PC-3 (cell line): Measurements from ENCODE around the gene MRRF. TPM values are rescaled to one million over a fixed set of nuclear protein-coding genes. Genes with fewer than 3 reads are reported as not detected.
A peak's percentile ranks its signal among the peaks of the same experiment; 100 is the strongest.

ENCODE experiments used
- ATAC-seq: fragments of 200-7000 bp; cut with Tn5 transposase; 2 replicates; pipeline ENCODE4 v1.9.1; 2020; ENCODE audit warnings: mild to moderate bottlenecking, moderate library complexity
- BruUV-seq: library from RNA; stranded (reverse); fragments of 400-500 nt; replicated peaks from 2 replicates; lab custom pipeline; 2021; lab: Mats Ljungman, UMichigan
- CTCF ChIA-PET: fragments of 300-600 bp; sonication (Branson Sonifier 250); formaldehyde crosslinking; loops from one replicate; lab custom pipeline; 2022; ENCODE audit warnings: antibody characterized with exemption; lab: Charles Lee
- POLR2A ChIA-PET: fragments of 300-600 bp; sonication (Branson Sonifier 250); formaldehyde crosslinking; loops from one replicate; lab custom pipeline; 2022; ENCODE audit warnings: antibody characterized with exemption; ENCODE audit not compliant: unreplicated experiment; lab: Charles Lee
- DNase-seq: peaks from one replicate; pipeline ENCODE4 v3.0.0-alpha.2; 2015
- H2AFZ ChIP-seq: fragments of 300-600 bp; sonication (generic); 2 replicates; pipeline ENCODE4 v1.6.0; 2016; ENCODE audit warnings: antibody characterized with exemption, low read length
- H3F3A ChIP-seq: fragments of 300-600 bp; sonication (generic); one replicate; pipeline ENCODE4 v1.6.0; 2017; ENCODE audit warnings: antibody characterized with exemption, low read length, control low read depth, mild to moderate bottlenecking; ENCODE audit not compliant: unreplicated experiment
- H3K27ac ChIP-seq: fragments of 300-600 bp; sonication (generic); 2 replicates; pipeline ENCODE4 v1.5.1; 2016; ENCODE audit warnings: mild to moderate bottlenecking, low read length
- H3K27me3 ChIP-seq: fragments of 300-600 bp; sonication (generic); 2 replicates; pipeline ENCODE4 v1.6.1; 2016; ENCODE audit warnings: low read length, mixed read lengths
- H3K36me3 ChIP-seq: fragments of 300-600 bp; sonication (generic); 2 replicates; pipeline ENCODE4 v1.6.1; 2016; ENCODE audit warnings: low read depth, mixed run types, low read length, mixed read lengths
- H3K4me1 ChIP-seq: fragments of 300-600 bp; sonication (generic); 2 replicates; pipeline ENCODE4 v1.5.1; 2016; ENCODE audit warnings: low read length; ENCODE audit not compliant: insufficient read depth
- H3K4me2 ChIP-seq: fragments of 300-600 bp; sonication (generic); 2 replicates; pipeline ENCODE4 v1.6.0; 2016; ENCODE audit warnings: low read length
- H3K4me3 ChIP-seq: fragments of 300-600 bp; sonication (generic); 2 replicates; pipeline ENCODE4 v1.5.1; 2016; ENCODE audit warnings: mild to moderate bottlenecking, low read length, mixed read lengths
- H3K79me2 ChIP-seq: fragments of 300-600 bp; sonication (generic); 2 replicates; pipeline ENCODE4 v1.6.1; 2017; ENCODE audit warnings: low read length, mixed read lengths
- H3K9ac ChIP-seq: fragments of 300-600 bp; sonication (generic); 2 replicates; pipeline ENCODE4 v1.6.0; 2016; ENCODE audit warnings: mild to moderate bottlenecking, low read length
- H3K9me2 ChIP-seq: fragments of 300-600 bp; sonication (generic); replicated peaks from 2 replicates; pipeline ENCODE4 v1.6.1; 2016; ENCODE audit warnings: mixed run types, low read length, mixed read lengths
- H3K9me3 ChIP-seq: fragments of 300-600 bp; sonication (generic); 2 replicates; pipeline ENCODE4 v1.6.1; 2016; ENCODE audit warnings: low read length, mixed read lengths
- H4K20me1 ChIP-seq: fragments of 300-600 bp; sonication (generic); 2 replicates; pipeline ENCODE4 v1.6.1; 2016; ENCODE audit warnings: low read length, mixed read lengths
- CTCF ChIP-seq: fragments of 300-600 bp; sonication (generic); conservative IDR thresholded peaks from 2 replicates; pipeline ENCODE4 v1.5.1; 2017; ENCODE audit warnings: antibody characterized with exemption, low read depth, mild to moderate bottlenecking, low read length
- EZH2 ChIP-seq: fragments of 300-600 bp; sonication (generic); IDR thresholded peaks from one replicate; pipeline ENCODE4 v1.6.1; 2017; ENCODE audit warnings: antibody characterized with exemption, mild to moderate bottlenecking, low read length; ENCODE audit not compliant: unreplicated experiment
- EZH2phosphoT487 ChIP-seq: fragments of 300-600 bp; sonication (generic); IDR thresholded peaks from 2 replicates; pipeline ENCODE4 v1.6.1; 2018; ENCODE audit warnings: mild to moderate bottlenecking, antibody characterized with exemption, low read length, borderline replicate concordance
- intact Hi-C: fragments of 100-400 bp; cut with micrococcal nuclease; formaldehyde crosslinking; loops from 2 replicates; pipeline ENCODE4 v1.9.0; 2023
- total RNA-seq: library from RNA; depleted of rRNA; stranded (reverse); fragments of >200 nt; gene quantifications from 2 replicates; pipeline ENCODE4 v1.2.3, GENCODE V29; 2014

Gene MRRF
- total RNA-seq, 1 experiment from 2014 or later = 30.2 TPM

- Histone ChIP-seq H3K4me3 (no peak overlapping the region), H3K9ac (no peak overlapping the region), H3K27ac (no peak overlapping the region), H3K27me3 (no peaks in the 10 kb centered on the region), H3K36me3 (no peaks in the 10 kb centered on the region), H3K9me2 (no peaks in the 10 kb centered on the region), H3K79me2 (no peaks in the 10 kb centered on the region), H3K4me1 (peaks cover 7% of the 10 kb centered on the region; the same call in 1 of the 2 replicates), H2AFZ (no peak overlapping the region), H3K4me2 (no peak overlapping the region), H4K20me1 (no peaks in the 10 kb centered on the region), H3K9me3 (no peaks in the 10 kb centered on the region), H3F3A (no peaks in the 10 kb centered on the region)
- TF ChIP-seq CTCF (no peak), EZH2phosphoT487 (no peak), EZH2 (no peak)
- ChIA-PET POLR2A (no interaction called here), CTCF (no interaction called here)
- intact Hi-C loops = no loop called here
- ATAC-seq (no peak), DNase-seq (no peak)
- no TSS peak for BruUV-seq
Observed at GRCh38 chr9:122342323-122343050, 77.8 kb downstream of the MRRF start.

GRCh38 chr9:122346478-122347347 is 82.0 kb downstream of the MRRF start:
- intact Hi-C loops = no loop called here
- peak overlapping the region; percentile 91 for H2AFZ ChIP-seq
- no peaks in the 10 kb centered on the region for H3K79me2 ChIP-seq
- H3F3A ChIP-seq = no peaks in the 10 kb centered on the region
- peak overlapping the region; percentile 64 for H3K4me3 ChIP-seq
- H3K9ac ChIP-seq = peak overlapping the region; percentile 72
- no peaks in the 10 kb centered on the region for H3K27me3 ChIP-seq
- H3K4me2 ChIP-seq = peak overlapping the region; percentile 81
- 0 out of 2 replicates have a peak overlapping the region, but pooled peaks have one; percentile 11 for H3K27ac ChIP-seq
- peak; percentile 17 for DNase-seq
- BruUV-seq = no TSS peak
- H3K36me3 ChIP-seq = no peaks in the 10 kb centered on the region
- H4K20me1 ChIP-seq = no peaks in the 10 kb centered on the region
- no peaks in the 10 kb centered on the region for H3K9me2 ChIP-seq
- no peaks in the 10 kb centered on the region for H3K9me3 ChIP-seq
- H3K4me1 ChIP-seq = peaks cover 10% of the 10 kb centered on the region; the same call in 1 of the 2 replicates
- ChIA-PET CTCF (no interaction called here), POLR2A (interaction anchor here (0.6 kb wide), 1 partner anchor 11 kb away, joined by 3 read pairs; no protein-coding TSS in a partner anchor)
- ATAC-seq = peak; percentile 46
- TF ChIP-seq EZH2phosphoT487 = no peak
